CD4-positive, CD25-positive, alpha-beta regulatory T cell (primary cell): Measurements from ENCODE around the gene HNF1A. TPM values are rescaled to one million over a fixed set of nuclear protein-coding genes. Genes with fewer than 3 reads are reported as not detected.

Experiments used
- ATAC-seq, 2 donors: fragments of 150-1000 bp; cut with Tn5 transposase; one replicate each; pipeline ENCODE4 v1.10.0; 2021; ENCODE audit warnings: low read depth in 2 of 2, moderate number of reproducible peaks in 2 of 2, moderate library complexity in 1 of 2
- DNase-seq, 3 donors: peaks; one replicate each; pipeline versions ENCODE4 v3.0.0 to v3.0.0-alpha.2; 2012 to 2022; ENCODE audit warnings: mixed read lengths in 1 of 3
- H3K27ac ChIP-seq: one replicate; pipeline ENCODE4 v1.7.0; 2013; ENCODE audit warnings: mild to moderate bottlenecking, low read length; ENCODE audit not compliant: insufficient read depth, poor library complexity, severe bottlenecking
- H3K27me3 ChIP-seq: one replicate; pipeline ENCODE4 v1.7.0; 2013; ENCODE audit warnings: low read length; ENCODE audit not compliant: control insufficient read depth, insufficient read depth
- H3K36me3 ChIP-seq: one replicate; pipeline ENCODE4 v1.7.0; 2013; ENCODE audit warnings: mild to moderate bottlenecking, low read length, moderate library complexity; ENCODE audit not compliant: control insufficient read depth, insufficient read depth
- H3K4me1 ChIP-seq: 2 replicates; pipeline ENCODE4 v1.7.0; 2013; ENCODE audit warnings: mild to moderate bottlenecking, low read length; ENCODE audit not compliant: insufficient read depth, control insufficient read depth, poor library complexity, severe bottlenecking
- H3K4me3 ChIP-seq: one replicate; pipeline ENCODE4 v1.7.0; 2013; ENCODE audit warnings: low read depth, mild to moderate bottlenecking, low read length, moderate library complexity
- H3K9me3 ChIP-seq, 2 experiments: 1 replicate in 1 of 2; 2 replicates in 1 of 2; pipeline ENCODE4 v1.7.0; 2013; ENCODE audit warnings: low read length in 2 of 2, mild to moderate bottlenecking in 1 of 2, moderate library complexity in 1 of 2; ENCODE audit not compliant: control insufficient read depth in 2 of 2
- H3K27ac Mint-ChIP-seq, 3 donors: one replicate each; pipeline ENCODE4 v1.8.0; 2020 to 2022; ENCODE audit warnings: mild to moderate bottlenecking in 3 of 3, mixed read lengths in 3 of 3, moderate library complexity in 2 of 3
- H3K27me3 Mint-ChIP-seq: one replicate; pipeline ENCODE4 v1.8.0; 2022; ENCODE audit warnings: mild to moderate bottlenecking, mixed read lengths
- H3K36me3 Mint-ChIP-seq: one replicate; pipeline ENCODE4 v1.8.0; 2020; ENCODE audit warnings: mixed read lengths
- H3K4me1 Mint-ChIP-seq, 4 donors: one replicate each; pipeline ENCODE4 v1.8.0; 2020 to 2022; ENCODE audit warnings: mixed read lengths in 4 of 4, mild to moderate bottlenecking in 1 of 4
- H3K4me3 Mint-ChIP-seq, 4 donors: one replicate each; pipeline ENCODE4 v1.8.0; 2020 to 2022; ENCODE audit warnings: mild to moderate bottlenecking in 4 of 4, mixed read lengths in 4 of 4, moderate library complexity in 3 of 4
- H3K9me3 Mint-ChIP-seq, 7 donors: one replicate each; pipeline ENCODE4 v1.8.0; 2020 to 2022; ENCODE audit warnings: mixed read lengths in 7 of 7, mild to moderate bottlenecking in 3 of 7, moderate library complexity in 2 of 7
- polyA plus RNA-seq, 4 donors: library from polyadenylated mRNA; unstranded; fragments of 300-500 nt; fragmentation: Illumina TruSeq; gene quantifications; one replicate each; pipeline ENCODE4 v1.2.3, GENCODE V29; 2021
- total RNA-seq: library from RNA; stranded (reverse); gene quantifications from one replicate; pipeline ENCODE4 v1.2.3, GENCODE V29; 2022

The HNF1A gene
- total and polyA plus RNA-seq, 5 donors from 2014 or later, result not detected

DNA sequence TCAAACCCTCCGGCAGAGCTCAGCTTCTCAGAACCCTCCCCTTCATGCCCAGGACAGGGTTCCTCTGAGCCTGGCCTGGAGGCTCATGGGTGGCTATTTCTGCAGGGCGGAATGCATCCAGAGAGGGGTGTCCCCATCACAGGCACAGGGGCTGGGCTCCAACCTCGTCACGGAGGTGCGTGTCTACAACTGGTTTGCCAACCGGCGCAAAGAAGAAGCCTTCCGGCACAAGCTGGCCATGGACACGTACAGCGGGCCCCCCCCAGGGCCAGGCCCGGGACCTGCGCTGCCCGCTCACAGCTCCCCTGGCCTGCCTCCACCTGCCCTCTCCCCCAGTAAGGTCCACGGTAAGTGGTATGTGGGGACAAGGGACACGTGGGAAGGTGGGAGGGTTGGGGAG, 15.7 kb downstream of the HNF1A start:
- H3K27me3 Mint-ChIP-seq, result peaks cover 13% of the 10 kb centered on the region
- Histone ChIP-seq H3K27me3 (no peaks in the 10 kb centered on the region), H3K36me3 (no peaks in the 10 kb centered on the region), H3K9me3 (no peaks in the 10 kb centered on the region), H3K4me3 (no peak overlapping the region), H3K4me1 (no peaks in the 10 kb centered on the region), H3K27ac (no peak overlapping the region)
- no peak for DNase-seq
- H3K4me3 Mint-ChIP-seq, result no peak overlapping the region
- no peak for ATAC-seq
- H3K27ac Mint-ChIP-seq, result no peak overlapping the region
- H3K36me3 Mint-ChIP-seq, result no peaks in the 10 kb centered on the region
- H3K4me1 Mint-ChIP-seq, result no peaks in the 10 kb centered on the region
- peaks cover 0 to 2% (median 0%) of the 10 kb centered on the region in 7 donors for H3K9me3 Mint-ChIP-seq

DNA sequence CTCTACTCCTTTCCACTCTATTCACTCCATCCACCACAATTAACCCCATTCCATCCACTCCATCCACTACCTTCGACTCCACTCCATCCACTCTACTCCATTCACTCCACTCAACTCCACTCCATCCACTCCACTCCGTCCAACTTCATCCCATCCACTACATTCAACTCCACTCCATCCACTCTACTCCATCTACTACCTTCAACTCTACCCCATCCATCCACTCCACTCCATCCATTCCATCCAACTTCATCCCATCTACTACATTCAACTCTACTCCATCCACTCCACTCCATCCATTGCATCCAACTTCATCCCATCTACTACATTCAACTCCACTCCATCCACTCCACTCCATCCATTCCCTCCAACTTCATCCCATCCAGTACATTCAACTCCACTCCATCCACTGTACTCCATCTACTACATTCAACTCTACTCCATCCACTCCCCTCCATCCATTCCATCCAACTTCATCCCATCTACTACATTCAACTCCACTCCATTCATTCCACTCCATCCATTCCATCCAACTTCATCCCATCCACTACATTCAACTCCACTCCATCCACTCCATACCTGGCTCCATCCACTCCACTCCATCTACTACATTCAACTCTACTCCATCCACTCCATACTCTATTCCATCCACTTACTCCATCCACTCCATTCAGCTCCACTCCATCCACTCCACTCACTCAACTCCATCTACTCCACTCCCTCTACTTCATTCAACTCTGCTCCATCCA, 16.4 kb downstream of the HNF1A start:
- H3K4me3 Mint-ChIP-seq, result no peak overlapping the region
- no peaks in the 10 kb centered on the region for H3K36me3 ChIP-seq
- ATAC-seq, result no peak

DNA sequence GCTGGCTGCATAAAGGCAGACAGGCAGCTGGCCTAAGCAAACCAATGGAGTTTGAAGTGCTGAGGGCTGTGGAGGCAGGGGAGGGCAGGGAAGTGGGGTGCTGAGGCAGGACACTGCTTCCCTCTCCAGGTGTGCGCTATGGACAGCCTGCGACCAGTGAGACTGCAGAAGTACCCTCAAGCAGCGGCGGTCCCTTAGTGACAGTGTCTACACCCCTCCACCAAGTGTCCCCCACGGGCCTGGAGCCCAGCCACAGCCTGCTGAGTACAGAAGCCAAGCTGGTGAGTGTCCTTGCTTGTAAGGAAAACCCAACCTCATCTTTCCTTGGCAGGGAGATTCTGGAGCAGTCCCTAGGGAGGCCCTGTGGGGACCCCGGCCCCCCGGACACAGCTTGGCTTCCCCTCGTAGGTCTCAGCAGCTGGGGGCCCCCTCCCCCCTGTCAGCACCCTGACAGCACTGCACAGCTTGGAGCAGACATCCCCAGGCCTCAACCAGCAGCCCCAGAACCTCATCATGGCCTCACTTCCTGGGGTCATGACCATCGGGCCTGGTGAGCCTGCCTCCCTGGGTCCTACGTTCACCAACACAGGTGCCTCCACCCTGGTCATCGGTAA, 17.9 kb downstream of the HNF1A start:
- Histone ChIP-seq H3K4me3 (no peak overlapping the region), H3K27me3 (no peaks in the 10 kb centered on the region), H3K9me3 (no peaks in the 10 kb centered on the region), H3K4me1 (no peaks in the 10 kb centered on the region), H3K27ac (no peak overlapping the region), H3K36me3 (no peaks in the 10 kb centered on the region)
- no peak for DNase-seq
- Mint-ChIP-seq H3K4me3 (no peak overlapping the region), H3K27me3 (peaks cover 13% of the 10 kb centered on the region), H3K36me3 (no peaks in the 10 kb centered on the region), H3K9me3 (peaks cover 0 to 2% (median 0%) of the 10 kb centered on the region in 7 donors), H3K4me1 (no peaks in the 10 kb centered on the region), H3K27ac (no peak overlapping the region)
- no peak for ATAC-seq

More for the DNA sequence above, 16.4 kb downstream of the HNF1A start:
- no peaks in the 10 kb centered on the region for H3K27me3 ChIP-seq
- Mint-ChIP-seq H3K36me3 (no peaks in the 10 kb centered on the region), H3K27ac (no peak overlapping the region), H3K27me3 (peaks cover 13% of the 10 kb centered on the region), H3K9me3 (peaks cover 0 to 2% (median 0%) of the 10 kb centered on the region in 7 donors), H3K4me1 (no peaks in the 10 kb centered on the region)
- no peak for DNase-seq
- no peaks in the 10 kb centered on the region for H3K4me1 ChIP-seq
- H3K9me3 ChIP-seq, result no peaks in the 10 kb centered on the region
- no peak overlapping the region for H3K4me3 ChIP-seq
- H3K27ac ChIP-seq, result no peak overlapping the region

DNA sequence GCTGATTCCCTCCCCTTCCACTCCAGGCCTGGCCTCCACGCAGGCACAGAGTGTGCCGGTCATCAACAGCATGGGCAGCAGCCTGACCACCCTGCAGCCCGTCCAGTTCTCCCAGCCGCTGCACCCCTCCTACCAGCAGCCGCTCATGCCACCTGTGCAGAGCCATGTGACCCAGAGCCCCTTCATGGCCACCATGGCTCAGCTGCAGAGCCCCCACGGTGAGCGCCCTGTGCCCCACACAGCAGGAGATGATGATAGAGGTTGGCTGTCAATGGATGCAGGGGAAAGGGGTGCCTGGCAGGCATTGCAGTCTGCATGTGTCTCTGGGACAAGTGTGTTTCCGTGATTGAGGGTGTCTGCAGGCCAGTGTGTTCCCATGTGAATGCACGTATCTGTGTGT, 19.1 kb downstream of the HNF1A start:
- Mint-ChIP-seq H3K27ac (no peak overlapping the region), H3K9me3 (peaks cover 0 to 2% (median 0%) of the 10 kb centered on the region in 7 donors), H3K27me3 (peaks cover 5% of the 10 kb centered on the region), H3K4me1 (no peaks in the 10 kb centered on the region), H3K36me3 (no peaks in the 10 kb centered on the region), H3K4me3 (no peak overlapping the region)
- ATAC-seq, result no peak
- peaks cover 7% of the 10 kb centered on the region for H3K36me3 ChIP-seq
- DNase-seq, result no peak
- H3K4me1 ChIP-seq, result no peaks in the 10 kb centered on the region
- no peak overlapping the region for H3K4me3 ChIP-seq
- H3K27me3 ChIP-seq, result no peaks in the 10 kb centered on the region
- H3K27ac ChIP-seq, result no peak overlapping the region
- no peaks in the 10 kb centered on the region for H3K9me3 ChIP-seq

DNA sequence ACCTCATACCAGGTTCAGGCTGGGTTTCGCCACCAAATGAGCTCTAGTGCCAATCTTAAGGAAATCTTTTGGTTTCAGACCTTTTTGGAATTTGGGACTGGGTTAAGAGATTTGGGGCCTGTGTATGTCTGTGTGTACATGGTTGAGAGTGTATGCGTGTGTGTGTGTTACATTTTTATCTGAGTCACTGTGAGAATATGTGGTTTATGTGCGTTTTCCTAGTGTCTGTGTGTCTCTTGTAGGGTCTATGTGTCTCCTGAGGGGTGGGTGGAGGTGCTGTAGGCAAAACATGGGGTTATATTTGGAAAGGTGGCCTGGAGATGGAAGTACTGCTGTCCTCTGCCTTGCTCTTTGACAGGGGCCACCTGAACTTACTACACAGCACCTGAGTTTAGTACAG, 20.1 kb downstream of the HNF1A start:
- Histone ChIP-seq H3K27me3 (no peaks in the 10 kb centered on the region), H3K36me3 (peaks cover 16% of the 10 kb centered on the region), H3K4me3 (no peak overlapping the region), H3K4me1 (no peaks in the 10 kb centered on the region), H3K9me3 (no peaks in the 10 kb centered on the region), H3K27ac (no peak overlapping the region)
- peaks cover 0 to 2% (median 0%) of the 10 kb centered on the region in 7 donors for H3K9me3 Mint-ChIP-seq
- peaks cover 4% of the 10 kb centered on the region for H3K36me3 Mint-ChIP-seq
- peak overlapping the region in 1 of 3 donors; percentile 5 for H3K27ac Mint-ChIP-seq
- peaks cover under 1% of the 10 kb centered on the region for H3K27me3 Mint-ChIP-seq
- DNase-seq, result no peak
- H3K4me3 Mint-ChIP-seq, result no peak overlapping the region
- H3K4me1 Mint-ChIP-seq, result no peaks in the 10 kb centered on the region
- no peak for ATAC-seq

DNA sequence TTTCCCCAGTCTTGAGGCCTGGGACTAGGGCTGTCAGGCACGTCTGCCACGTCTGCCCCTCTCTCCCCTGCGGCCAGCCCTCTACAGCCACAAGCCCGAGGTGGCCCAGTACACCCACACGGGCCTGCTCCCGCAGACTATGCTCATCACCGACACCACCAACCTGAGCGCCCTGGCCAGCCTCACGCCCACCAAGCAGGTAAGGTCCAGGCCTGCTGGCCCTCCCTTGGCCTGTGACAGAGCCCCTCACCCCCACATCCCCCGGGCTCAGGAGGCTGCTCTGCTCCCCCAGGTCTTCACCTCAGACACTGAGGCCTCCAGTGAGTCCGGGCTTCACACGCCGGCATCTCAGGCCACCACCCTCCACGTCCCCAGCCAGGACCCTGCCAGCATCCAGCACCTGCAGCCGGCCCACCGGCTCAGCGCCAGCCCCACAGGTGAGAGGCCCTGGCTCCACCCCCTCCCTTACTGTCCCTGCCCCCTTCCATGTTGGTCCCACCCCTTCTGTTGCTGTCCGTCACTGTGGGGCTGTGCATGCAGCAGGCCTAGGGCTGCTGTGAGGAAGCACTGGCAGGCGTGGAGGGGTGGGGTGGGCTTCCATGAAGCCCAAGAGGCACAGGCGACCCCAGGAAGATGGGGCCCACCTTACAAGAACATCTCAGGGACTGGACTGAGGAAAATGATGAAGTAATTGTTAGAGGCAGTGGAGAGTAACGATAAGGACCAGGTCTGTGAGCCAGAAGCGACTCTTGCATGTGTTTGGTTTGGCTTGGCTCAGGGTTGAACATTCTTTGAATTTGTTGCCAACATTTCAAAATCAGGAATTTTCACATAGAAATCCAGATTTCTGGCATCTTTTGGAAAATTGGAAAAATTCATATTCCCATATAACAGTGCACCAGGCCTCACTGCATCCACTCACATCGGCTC, 21.1 kb downstream of the HNF1A start:
- Mint-ChIP-seq H3K4me3 (no peak overlapping the region), H3K36me3 (peaks cover 10% of the 10 kb centered on the region), H3K9me3 (peaks cover 0 to 2% (median 0%) of the 10 kb centered on the region in 7 donors), H3K4me1 (no peaks in the 10 kb centered on the region), H3K27ac (no peak overlapping the region), H3K27me3 (no peaks in the 10 kb centered on the region)
- ATAC-seq, result no peak
- DNase-seq, result no peak
- no peaks in the 10 kb centered on the region for H3K4me1 ChIP-seq
- H3K4me3 ChIP-seq, result no peak overlapping the region
- no peak overlapping the region for H3K27ac ChIP-seq
- no peaks in the 10 kb centered on the region for H3K9me3 ChIP-seq
- peaks cover 27% of the 10 kb centered on the region for H3K36me3 ChIP-seq
- no peaks in the 10 kb centered on the region for H3K27me3 ChIP-seq

DNA sequence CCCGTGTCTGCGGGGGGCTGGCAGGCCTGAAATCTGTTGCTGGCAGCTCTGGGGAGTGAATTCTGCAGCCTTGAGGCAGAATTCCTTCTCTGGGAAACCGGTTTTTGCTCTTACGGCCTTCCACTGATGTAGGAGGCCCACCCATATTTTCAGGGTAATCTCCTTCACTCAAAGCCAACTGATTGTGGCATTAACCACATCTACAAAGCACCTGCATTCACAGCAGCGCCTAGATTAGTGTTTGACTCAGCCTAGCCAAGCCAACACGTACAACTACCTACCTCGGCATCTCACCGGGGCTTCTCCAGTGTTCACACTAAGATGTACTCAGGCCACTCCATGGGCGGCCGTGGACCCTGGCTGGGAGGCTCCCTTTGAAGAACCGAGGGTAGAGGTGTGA, 22.2 kb downstream of the HNF1A start:
- Mint-ChIP-seq H3K27me3 (no peaks in the 10 kb centered on the region), H3K9me3 (peaks cover 0 to 2% (median 0%) of the 10 kb centered on the region in 7 donors), H3K27ac (peak overlapping the region in 1 of 3 donors; percentile 66), H3K4me3 (no peak overlapping the region), H3K4me1 (no peaks in the 10 kb centered on the region), H3K36me3 (peaks cover 14% of the 10 kb centered on the region)
- DNase-seq (no peak), ATAC-seq (no peak)
- Histone ChIP-seq H3K9me3 (no peaks in the 10 kb centered on the region), H3K4me3 (no peak overlapping the region), H3K4me1 (no peaks in the 10 kb centered on the region), H3K27me3 (no peaks in the 10 kb centered on the region), H3K36me3 (peaks cover 31% of the 10 kb centered on the region), H3K27ac (no peak overlapping the region)
